Measurements from ENCODE around the gene FSTL5.

- TF ChIP-seq, protein P1, sequence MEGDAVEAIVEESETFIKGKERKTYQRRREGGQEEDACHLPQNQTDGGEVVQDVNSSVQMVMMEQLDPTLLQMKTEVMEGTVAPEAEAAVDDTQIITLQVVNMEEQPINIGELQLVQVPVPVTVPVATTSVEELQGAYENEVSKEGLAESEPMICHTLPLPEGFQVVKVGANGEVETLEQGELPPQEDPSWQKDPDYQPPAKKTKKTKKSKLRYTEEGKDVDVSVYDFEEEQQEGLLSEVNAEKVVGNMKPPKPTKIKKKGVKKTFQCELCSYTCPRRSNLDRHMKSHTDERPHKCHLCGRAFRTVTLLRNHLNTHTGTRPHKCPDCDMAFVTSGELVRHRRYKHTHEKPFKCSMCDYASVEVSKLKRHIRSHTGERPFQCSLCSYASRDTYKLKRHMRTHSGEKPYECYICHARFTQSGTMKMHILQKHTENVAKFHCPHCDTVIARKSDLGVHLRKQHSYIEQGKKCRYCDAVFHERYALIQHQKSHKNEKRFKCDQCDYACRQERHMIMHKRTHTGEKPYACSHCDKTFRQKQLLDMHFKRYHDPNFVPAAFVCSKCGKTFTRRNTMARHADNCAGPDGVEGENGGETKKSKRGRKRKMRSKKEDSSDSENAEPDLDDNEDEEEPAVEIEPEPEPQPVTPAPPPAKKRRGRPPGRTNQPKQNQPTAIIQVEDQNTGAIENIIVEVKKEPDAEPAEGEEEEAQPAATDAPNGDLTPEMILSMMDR (conservative IDR thresholded peaks at IDR 0.05; ENCODE audit: low read depth in 2 of 2), result no peak
- TF ChIP-seq CREB1 (CRISPR knock-in tag; IDR thresholded peaks at IDR 0.05; ENCODE audit: low read depth), result no peak
- no peak for TF ChIP-seq EZH2 (IDR thresholded peaks at IDR 0.05; ENCODE audit: low read depth, unreplicated experiment)
- TF ChIP-seq POLR2AphosphoS5 (IDR thresholded peaks at IDR 0.05; ENCODE audit: low read depth), result no peak
- no peak for TF ChIP-seq EZH2phosphoT487 (IDR thresholded peaks at IDR 0.05; ENCODE audit: unreplicated experiment)
- TF ChIP-seq, protein P2, sequence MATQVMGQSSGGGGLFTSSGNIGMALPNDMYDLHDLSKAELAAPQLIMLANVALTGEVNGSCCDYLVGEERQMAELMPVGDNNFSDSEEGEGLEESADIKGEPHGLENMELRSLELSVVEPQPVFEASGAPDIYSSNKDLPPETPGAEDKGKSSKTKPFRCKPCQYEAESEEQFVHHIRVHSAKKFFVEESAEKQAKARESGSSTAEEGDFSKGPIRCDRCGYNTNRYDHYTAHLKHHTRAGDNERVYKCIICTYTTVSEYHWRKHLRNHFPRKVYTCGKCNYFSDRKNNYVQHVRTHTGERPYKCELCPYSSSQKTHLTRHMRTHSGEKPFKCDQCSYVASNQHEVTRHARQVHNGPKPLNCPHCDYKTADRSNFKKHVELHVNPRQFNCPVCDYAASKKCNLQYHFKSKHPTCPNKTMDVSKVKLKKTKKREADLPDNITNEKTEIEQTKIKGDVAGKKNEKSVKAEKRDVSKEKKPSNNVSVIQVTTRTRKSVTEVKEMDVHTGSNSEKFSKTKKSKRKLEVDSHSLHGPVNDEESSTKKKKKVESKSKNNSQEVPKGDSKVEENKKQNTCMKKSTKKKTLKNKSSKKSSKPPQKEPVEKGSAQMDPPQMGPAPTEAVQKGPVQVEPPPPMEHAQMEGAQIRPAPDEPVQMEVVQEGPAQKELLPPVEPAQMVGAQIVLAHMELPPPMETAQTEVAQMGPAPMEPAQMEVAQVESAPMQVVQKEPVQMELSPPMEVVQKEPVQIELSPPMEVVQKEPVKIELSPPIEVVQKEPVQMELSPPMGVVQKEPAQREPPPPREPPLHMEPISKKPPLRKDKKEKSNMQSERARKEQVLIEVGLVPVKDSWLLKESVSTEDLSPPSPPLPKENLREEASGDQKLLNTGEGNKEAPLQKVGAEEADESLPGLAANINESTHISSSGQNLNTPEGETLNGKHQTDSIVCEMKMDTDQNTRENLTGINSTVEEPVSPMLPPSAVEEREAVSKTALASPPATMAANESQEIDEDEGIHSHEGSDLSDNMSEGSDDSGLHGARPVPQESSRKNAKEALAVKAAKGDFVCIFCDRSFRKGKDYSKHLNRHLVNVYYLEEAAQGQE (IDR thresholded peaks at IDR 0.05; ENCODE audit: unreplicated experiment), result no peak
Measured at GRCh38 chr4:161463436-161463835, 700.4 kb downstream of the FSTL5 start.
